ENCODE results near the gene VEGFB. TPM values are rescaled to one million over a fixed set of nuclear protein-coding genes. Genes with fewer than 3 reads are reported as not detected.

Gene VEGFB
- total and polyA plus RNA-seq, 2 donors (not counting 3 experiments of a cell fraction or from before 2014, with no cell fraction given) = 19.3 to 98.1 TPM

GRCh38 chr11:64204464-64204989 lies 29.9 kb upstream of the VEGFB start:
- Histone ChIP-seq H3K9me3 (replicated peaks; ENCODE audit: control insufficient read depth, insufficient read depth, low read length) (no peaks in the 10 kb centered on the region), H3K27ac (ENCODE audit: insufficient read depth, low read depth, low read length) (no peak overlapping the region), H3K4me1 (ENCODE audit: control insufficient read depth, extremely low read depth, insufficient read depth, low read length) (peaks cover 34% of the 10 kb centered on the region), H4K20me1 (replicated peaks; ENCODE audit: control insufficient read depth, extremely low read depth, insufficient read depth, low read length) (no peaks in the 10 kb centered on the region), H3K9me1 (replicated peaks; ENCODE audit: control insufficient read depth, extremely low read depth, insufficient read depth, low read length) (no peaks in the 10 kb centered on the region), H3K9ac (replicated peaks; ENCODE audit: extremely low read depth, insufficient read depth, low read length) (no peak overlapping the region), H3K36me3 (ENCODE audit: control insufficient read depth in 2 of 2, extremely low read depth in 1 of 2, insufficient read depth in 2 of 2, low read length in 2 of 2) (peaks cover 14 to 32% of the 10 kb centered on the region in 2 experiments), H2AFZ (ENCODE audit: low read depth, low read length) (no peak overlapping the region), H3K4me3 (replicated peaks in 1 of 3; ENCODE audit: insufficient read depth in 1 of 3, low read depth in 1 of 3, low read length in 3 of 3) (no peak overlapping the region), H3K4me2 (ENCODE audit: insufficient read depth, low read length) (no peak overlapping the region), H3K27me3 (ENCODE audit: control insufficient read depth in 2 of 2, insufficient read depth in 2 of 2, low read length in 2 of 2) (no peaks in the 10 kb centered on the region), H3K79me2 (ENCODE audit: control insufficient read depth, insufficient read depth, low read length) (peaks cover 12% of the 10 kb centered on the region)
- peak; percentile 90 for DNase-seq (ENCODE audit: low read depth, low spot score)
- BruUV-seq (replicated peaks) = no TSS peak
- dilution Hi-C loops (cut with MboI; ENCODE audit: extremely low pct_ligation_motif_present, low sequenced_read_pairs) = no loop called here
- FAIRE-seq = peak; percentile 95
- intact Hi-C loops (cut with micrococcal nuclease) = loop anchor here (1.0 kb wide), 2 partner anchors 66 to 97 kb away; no protein-coding TSS in a partner anchor
- ChIA-PET CTCF (interaction anchor here (0.6 to 11.5 kb wide), 38 partner anchors 8 to 450 kb away, joined by 3 to 413 read pairs (median 7); partner anchors contain the start of genes BAD, CATSPERZ, DNAJC4 and ESRRA), POLR2A (interaction anchor here (0.6 to 1.2 kb wide), 5 partner anchors 19 to 1318 kb away, joined by 3 to 4 read pairs (median 3); partner anchors contain the start of gene STIP1)
- TF ChIP-seq FOS (IDR thresholded peaks at IDR 0.05; ENCODE audit: borderline replicate concordance, insufficient read depth, low read length) (no peak), MYC (IDR thresholded peaks at IDR 0.05; ENCODE audit: low read depth, low read length) (no peak), EZH2 (IDR thresholded peaks at IDR 0.05; ENCODE audit: borderline replicate concordance, low read depth, low read length, severe bottlenecking) (no peak), POLR2AphosphoS5 (IDR thresholded peaks at IDR 0.05; ENCODE audit: insufficient read depth, low read depth, low read length) (peak; percentile 70), POLR2A (IDR thresholded peaks at IDR 0.05; ENCODE audit: low read depth, low read length) (peak; percentile 27), GATA2 (IDR thresholded peaks at IDR 0.05; ENCODE audit: insufficient read depth, insufficient read length, low read depth, low read length) (no peak), JUN (IDR thresholded peaks at IDR 0.05; ENCODE audit: borderline replicate concordance, insufficient read depth, insufficient read length, low read depth) (no peak)
- TF ChIP-seq, protein P1, sequence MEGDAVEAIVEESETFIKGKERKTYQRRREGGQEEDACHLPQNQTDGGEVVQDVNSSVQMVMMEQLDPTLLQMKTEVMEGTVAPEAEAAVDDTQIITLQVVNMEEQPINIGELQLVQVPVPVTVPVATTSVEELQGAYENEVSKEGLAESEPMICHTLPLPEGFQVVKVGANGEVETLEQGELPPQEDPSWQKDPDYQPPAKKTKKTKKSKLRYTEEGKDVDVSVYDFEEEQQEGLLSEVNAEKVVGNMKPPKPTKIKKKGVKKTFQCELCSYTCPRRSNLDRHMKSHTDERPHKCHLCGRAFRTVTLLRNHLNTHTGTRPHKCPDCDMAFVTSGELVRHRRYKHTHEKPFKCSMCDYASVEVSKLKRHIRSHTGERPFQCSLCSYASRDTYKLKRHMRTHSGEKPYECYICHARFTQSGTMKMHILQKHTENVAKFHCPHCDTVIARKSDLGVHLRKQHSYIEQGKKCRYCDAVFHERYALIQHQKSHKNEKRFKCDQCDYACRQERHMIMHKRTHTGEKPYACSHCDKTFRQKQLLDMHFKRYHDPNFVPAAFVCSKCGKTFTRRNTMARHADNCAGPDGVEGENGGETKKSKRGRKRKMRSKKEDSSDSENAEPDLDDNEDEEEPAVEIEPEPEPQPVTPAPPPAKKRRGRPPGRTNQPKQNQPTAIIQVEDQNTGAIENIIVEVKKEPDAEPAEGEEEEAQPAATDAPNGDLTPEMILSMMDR (IDR thresholded peaks at IDR 0.05; ENCODE audit: extremely low read depth in 1 of 2, insufficient read depth in 1 of 2, low read depth in 1 of 2, low read length in 2 of 2) = peak; percentile 82 to 84
